ENCODE results near the gene BST1. TPM values are rescaled to one million over a fixed set of nuclear protein-coding genes. Genes with fewer than 3 reads are reported as not detected.

BST1 gene
- total and polyA plus RNA-seq, 4 donors, result 4.6 to 18.5 (median 11.5) TPM

DNA sequence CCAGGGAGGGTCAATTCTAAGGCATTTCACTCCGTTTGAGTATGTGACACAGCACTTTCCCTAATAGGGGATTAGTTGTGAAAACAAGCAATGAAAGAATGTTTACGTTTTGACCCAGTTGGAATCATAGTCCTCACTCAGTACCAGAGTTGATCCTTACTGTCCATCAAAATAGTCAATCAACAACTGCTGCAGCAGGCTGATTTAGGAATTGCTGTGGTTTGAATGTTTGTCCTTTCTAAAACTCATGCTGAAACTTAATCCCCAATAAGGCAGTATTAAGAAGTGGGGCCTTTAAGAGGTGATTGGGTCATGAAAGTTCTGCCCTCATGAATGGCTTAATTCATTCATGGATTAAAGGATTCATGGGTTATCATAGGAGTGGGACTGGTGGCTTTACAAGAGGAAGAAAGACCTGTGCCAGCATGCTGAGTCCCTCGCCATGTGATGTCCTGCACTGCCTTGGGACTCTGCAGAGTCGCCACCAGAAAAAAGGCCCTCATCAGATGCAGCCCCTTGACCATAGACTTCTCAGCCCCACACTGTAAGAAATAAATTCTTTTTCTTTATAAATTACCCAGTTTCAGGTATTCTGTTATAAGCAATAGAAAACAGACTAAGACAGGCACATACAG lies 44.6 kb upstream of the BST1 start:
- no peaks in the 10 kb centered on the region for H3K27me3 ChIP-seq (ENCODE audit: control insufficient read depth in 1 of 2, insufficient read depth in 2 of 2, low read length in 1 of 2)
- H3K27ac ChIP-seq (ENCODE audit: low read depth in 1 of 2, low read length in 2 of 2), result no peak overlapping the region
- 55% methylated on average over 4 of the region's 4 CpGs for WGBS, 2 donors
- intact Hi-C loops (cut with DNase I), result no loop called here
- H3K4me1 ChIP-seq (ENCODE audit: control insufficient read depth in 1 of 2, insufficient read depth in 2 of 2, low read length in 2 of 2), result peaks cover 0 to 3% of the 10 kb centered on the region in 2 donors
- no peaks in the 10 kb centered on the region for H3K36me3 ChIP-seq (ENCODE audit: control insufficient read depth in 1 of 2, insufficient read depth in 2 of 2, low read length in 1 of 2)
- DNase-seq (no peak), ATAC-seq (ENCODE audit: low FRiP score) (no peak)
- no peaks in the 10 kb centered on the region for H3K9me3 ChIP-seq (ENCODE audit: control insufficient read depth, low read length)
- no peak overlapping the region for H3K4me3 ChIP-seq (ENCODE audit: low read length in 2 of 2)

DNA sequence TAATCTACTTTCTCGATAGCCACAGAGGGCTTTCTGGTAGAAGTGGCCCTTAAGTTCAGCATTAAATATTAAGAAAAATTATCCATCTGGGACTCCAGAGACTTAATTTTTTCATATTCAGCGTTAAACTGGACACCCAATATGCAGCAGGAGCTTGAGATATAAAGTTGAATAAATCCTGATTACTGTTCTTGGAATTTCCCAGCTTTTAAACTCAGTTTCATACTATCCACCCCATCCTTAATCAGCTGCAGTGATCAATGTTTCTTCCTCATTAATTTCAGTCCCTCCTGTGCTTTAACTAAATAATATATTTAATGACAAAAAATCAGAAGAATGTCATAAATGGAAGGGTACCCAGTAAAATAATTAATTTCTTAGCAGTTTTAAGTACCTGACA lies 44.1 kb upstream of the BST1 start:
- Histone ChIP-seq H3K4me3 (ENCODE audit: low read length in 2 of 2) (no peak overlapping the region), H3K9me3 (ENCODE audit: control insufficient read depth, low read length) (no peaks in the 10 kb centered on the region), H3K27me3 (ENCODE audit: control insufficient read depth in 1 of 2, insufficient read depth in 2 of 2, low read length in 1 of 2) (no peaks in the 10 kb centered on the region), H3K27ac (ENCODE audit: low read depth in 1 of 2, low read length in 2 of 2) (no peak overlapping the region), H3K4me1 (ENCODE audit: control insufficient read depth in 1 of 2, insufficient read depth in 2 of 2, low read length in 2 of 2) (peaks cover 0 to under 1% of the 10 kb centered on the region in 2 donors), H3K36me3 (ENCODE audit: control insufficient read depth in 1 of 2, insufficient read depth in 2 of 2, low read length in 1 of 2) (no peaks in the 10 kb centered on the region)
- 84 to 88% methylated on average over 2 of the region's 2 CpGs for WGBS, 2 donors
- intact Hi-C loops (cut with DNase I), result no loop called here
- ATAC-seq (ENCODE audit: low FRiP score) (no peak), DNase-seq (no peak)

DNA sequence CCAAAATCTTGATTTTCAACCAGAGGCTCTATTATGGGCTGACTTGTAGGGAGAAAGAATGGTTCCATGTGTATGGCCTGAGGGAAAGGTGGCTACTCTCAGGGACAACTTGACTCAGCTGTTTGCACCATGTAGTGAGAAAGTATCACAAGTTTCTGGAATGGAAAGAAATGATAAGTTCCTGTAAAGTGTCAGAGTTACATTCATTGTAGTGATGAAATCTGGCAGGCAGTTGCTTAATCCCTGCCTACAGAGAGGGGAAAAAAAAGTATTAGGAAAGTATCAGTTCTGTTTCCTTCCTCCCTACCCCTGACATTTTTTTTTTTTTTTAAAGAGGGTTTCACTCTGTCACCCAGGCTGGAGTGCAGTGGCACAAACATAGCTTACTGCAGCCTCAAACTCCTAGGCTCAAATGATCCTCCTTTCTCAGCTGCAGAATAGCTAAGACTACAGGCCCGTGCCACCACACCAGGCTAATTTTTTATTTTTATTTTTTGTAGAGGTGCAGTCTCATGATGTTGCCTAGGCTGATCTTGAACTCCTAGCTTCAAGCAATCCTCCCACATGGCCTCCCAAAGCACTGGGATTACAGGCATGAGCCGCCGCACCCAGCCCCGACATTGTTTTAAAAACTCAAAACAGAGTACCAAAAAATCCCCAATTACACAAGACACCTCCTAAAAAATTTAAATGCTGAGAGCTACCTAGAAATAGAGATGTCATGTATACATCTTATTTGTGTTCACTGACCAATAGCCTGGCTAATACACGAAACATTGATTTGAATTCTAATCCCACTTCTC lies 42.9 kb upstream of the BST1 start:
- 88 to 93% methylated on average over 5 of the region's 5 CpGs for WGBS, 2 donors
- Histone ChIP-seq H3K4me1 (ENCODE audit: control insufficient read depth in 1 of 2, insufficient read depth in 2 of 2, low read length in 2 of 2) (no peaks in the 10 kb centered on the region), H3K4me3 (ENCODE audit: low read length in 2 of 2) (no peak overlapping the region), H3K27ac (ENCODE audit: low read depth in 1 of 2, low read length in 2 of 2) (no peak overlapping the region), H3K36me3 (ENCODE audit: control insufficient read depth in 1 of 2, insufficient read depth in 2 of 2, low read length in 1 of 2) (no peaks in the 10 kb centered on the region), H3K9me3 (ENCODE audit: control insufficient read depth, low read length) (no peaks in the 10 kb centered on the region), H3K27me3 (ENCODE audit: control insufficient read depth in 1 of 2, insufficient read depth in 2 of 2, low read length in 1 of 2) (no peaks in the 10 kb centered on the region)
- intact Hi-C loops (cut with DNase I), result no loop called here
- ATAC-seq (ENCODE audit: low FRiP score) (no peak), DNase-seq (no peak)

DNA sequence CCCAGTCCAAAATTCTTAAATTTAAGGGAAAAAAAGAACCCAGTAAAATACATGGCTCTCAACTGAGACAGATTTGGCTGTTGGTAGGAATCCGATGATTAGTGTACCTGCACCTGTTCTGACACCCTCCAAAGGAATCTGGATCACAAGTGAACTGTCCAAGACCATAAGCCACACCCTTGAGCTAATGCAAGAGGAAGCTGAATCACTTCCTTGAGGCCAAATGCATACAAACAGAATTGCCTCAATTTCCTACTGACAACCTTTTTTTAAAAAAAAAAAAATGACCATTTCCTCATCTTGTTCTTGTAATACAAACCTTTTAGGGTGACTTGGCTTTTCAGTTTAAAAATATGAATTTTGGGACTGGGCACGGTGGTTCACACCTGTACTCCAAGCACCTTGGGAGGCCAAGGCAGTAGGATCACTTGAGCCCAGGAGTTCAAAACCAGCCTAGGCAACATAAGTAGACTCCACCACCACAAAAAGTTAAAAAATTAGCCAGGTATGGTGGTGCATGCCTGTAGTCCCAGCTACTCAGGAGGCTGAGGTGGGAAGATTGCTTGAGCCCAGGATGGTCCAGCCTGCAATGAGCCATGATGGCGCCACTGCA lies 37.0 kb upstream of the BST1 start:
- ATAC-seq (ENCODE audit: low FRiP score), result no peak
- intact Hi-C loops (cut with DNase I), result no loop called here
- H3K27me3 ChIP-seq (ENCODE audit: control insufficient read depth in 1 of 2, insufficient read depth in 2 of 2, low read length in 1 of 2), result no peaks in the 10 kb centered on the region
- no peaks in the 10 kb centered on the region for H3K4me1 ChIP-seq (ENCODE audit: control insufficient read depth in 1 of 2, insufficient read depth in 2 of 2, low read length in 2 of 2)
- no peaks in the 10 kb centered on the region for H3K36me3 ChIP-seq (ENCODE audit: control insufficient read depth in 1 of 2, insufficient read depth in 2 of 2, low read length in 1 of 2)
- WGBS, 2 donors, result 93 to 94% methylated on average over 3 of the region's 3 CpGs
- H3K4me3 ChIP-seq (ENCODE audit: low read length in 2 of 2), result no peak overlapping the region
- DNase-seq, result no peak
- H3K9me3 ChIP-seq (ENCODE audit: control insufficient read depth, low read length), result no peaks in the 10 kb centered on the region
- no peak overlapping the region for H3K27ac ChIP-seq (ENCODE audit: low read depth in 1 of 2, low read length in 2 of 2)

DNA sequence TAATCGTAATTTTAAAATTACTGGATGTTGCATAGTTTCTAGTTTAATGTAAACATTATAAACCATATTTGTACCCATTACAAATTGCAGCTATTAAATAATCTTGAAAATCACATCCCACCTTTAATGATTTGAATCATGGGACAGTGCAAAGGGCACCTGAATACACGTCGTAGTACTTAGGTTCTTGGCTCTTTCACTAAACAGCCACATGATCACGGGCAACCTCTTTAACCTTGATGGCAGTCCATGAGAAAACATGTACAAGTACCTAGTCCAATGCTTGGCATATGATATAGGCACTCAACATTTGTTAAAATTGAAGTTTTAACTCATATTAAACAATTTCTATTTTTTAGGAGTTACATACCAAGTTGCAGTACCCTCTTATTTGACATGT lies 35.9 kb upstream of the BST1 start:
- Histone ChIP-seq H3K4me1 (ENCODE audit: control insufficient read depth in 1 of 2, insufficient read depth in 2 of 2, low read length in 2 of 2) (no peaks in the 10 kb centered on the region), H3K9me3 (ENCODE audit: control insufficient read depth, low read length) (no peaks in the 10 kb centered on the region), H3K27ac (ENCODE audit: low read depth in 1 of 2, low read length in 2 of 2) (no peak overlapping the region), H3K27me3 (ENCODE audit: control insufficient read depth in 1 of 2, insufficient read depth in 2 of 2, low read length in 1 of 2) (no peaks in the 10 kb centered on the region), H3K4me3 (ENCODE audit: low read length in 2 of 2) (no peak overlapping the region), H3K36me3 (ENCODE audit: control insufficient read depth in 1 of 2, insufficient read depth in 2 of 2, low read length in 1 of 2) (no peaks in the 10 kb centered on the region)
- 92 to 96% methylated on average over 4 of the region's 4 CpGs for WGBS, 2 donors
- DNase-seq, result no peak
- intact Hi-C loops (cut with DNase I), result no loop called here
- no peak for ATAC-seq (ENCODE audit: low FRiP score)

DNA sequence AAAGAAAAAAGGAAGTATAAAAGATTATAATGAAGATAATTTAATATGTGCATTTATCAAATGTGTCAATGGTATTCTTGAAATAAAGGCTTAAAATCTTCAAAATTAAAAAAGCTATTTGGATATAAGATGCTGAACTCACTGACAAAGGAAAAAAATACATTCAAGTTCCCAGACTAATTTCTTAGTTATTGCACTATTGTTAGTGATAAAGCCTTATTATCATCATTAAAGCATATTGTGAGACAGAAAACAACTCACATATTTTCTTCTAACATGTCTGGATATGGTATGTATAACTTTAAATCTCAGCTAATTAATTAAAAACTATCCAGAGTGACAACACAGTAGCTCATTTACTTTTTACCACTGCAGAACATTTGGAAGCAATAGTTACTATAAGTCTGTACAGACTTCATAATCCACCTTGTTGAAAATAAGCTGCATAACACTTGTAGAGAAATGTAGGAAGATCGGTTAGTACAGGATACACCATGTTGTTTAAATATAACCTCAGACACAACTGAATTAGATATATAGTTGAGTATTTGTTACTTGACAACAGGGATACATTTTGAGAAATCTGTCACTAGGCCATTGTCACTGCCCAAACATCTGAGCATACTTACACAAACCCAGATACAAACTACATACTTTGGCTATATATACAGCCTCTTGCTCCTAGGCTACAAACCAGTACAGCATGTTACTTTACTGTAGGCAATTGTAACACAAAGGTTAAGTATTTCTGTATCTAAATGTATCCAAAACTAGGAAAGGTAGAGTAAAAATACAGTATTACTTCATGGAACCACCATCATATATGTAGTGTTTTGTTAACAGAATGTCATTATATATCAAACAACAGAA lies 34.1 kb upstream of the BST1 start:
- H3K9me3 ChIP-seq (ENCODE audit: control insufficient read depth, low read length), result no peaks in the 10 kb centered on the region
- DNase-seq (no peak), ATAC-seq (ENCODE audit: low FRiP score) (no peak)
- H3K4me1 ChIP-seq (ENCODE audit: control insufficient read depth in 1 of 2, insufficient read depth in 2 of 2, low read length in 2 of 2), result no peaks in the 10 kb centered on the region
- intact Hi-C loops (cut with DNase I), result no loop called here
- no peak overlapping the region for H3K4me3 ChIP-seq (ENCODE audit: low read length in 2 of 2)
- H3K27ac ChIP-seq (ENCODE audit: low read depth in 1 of 2, low read length in 2 of 2), result no peak overlapping the region
- H3K27me3 ChIP-seq (ENCODE audit: control insufficient read depth in 1 of 2, insufficient read depth in 2 of 2, low read length in 1 of 2), result no peaks in the 10 kb centered on the region
- H3K36me3 ChIP-seq (ENCODE audit: control insufficient read depth in 1 of 2, insufficient read depth in 2 of 2, low read length in 1 of 2), result no peaks in the 10 kb centered on the region
- WGBS, 2 donors, result 58 to 60% methylated on average over 1 of the region's 1 CpG

DNA sequence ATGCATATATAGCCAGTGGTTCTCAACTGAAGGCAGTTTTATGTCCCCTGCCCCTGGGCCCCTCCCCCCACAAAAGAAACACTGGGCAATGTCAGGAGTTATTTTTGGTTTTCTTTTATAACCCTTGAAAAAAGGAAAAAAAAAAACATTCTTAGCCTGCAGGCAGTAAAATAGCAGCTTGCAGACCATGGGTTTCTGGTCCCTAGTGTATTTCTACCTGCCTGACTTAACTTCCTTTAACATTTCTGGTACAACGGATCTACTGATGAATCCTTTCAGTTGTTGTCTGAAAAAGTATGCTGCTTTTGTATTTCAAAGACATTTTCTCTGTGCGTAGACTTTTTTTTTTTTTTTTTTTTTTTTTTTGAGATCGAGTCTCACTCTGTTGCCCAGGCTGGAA lies 32.3 kb upstream of the BST1 start:
- Histone ChIP-seq H3K4me3 (ENCODE audit: low read length in 2 of 2) (no peak overlapping the region), H3K4me1 (ENCODE audit: control insufficient read depth in 1 of 2, insufficient read depth in 2 of 2, low read length in 2 of 2) (no peaks in the 10 kb centered on the region), H3K36me3 (ENCODE audit: control insufficient read depth in 1 of 2, insufficient read depth in 2 of 2, low read length in 1 of 2) (no peaks in the 10 kb centered on the region), H3K27me3 (ENCODE audit: control insufficient read depth in 1 of 2, insufficient read depth in 2 of 2, low read length in 1 of 2) (no peaks in the 10 kb centered on the region), H3K27ac (ENCODE audit: low read depth in 1 of 2, low read length in 2 of 2) (no peak overlapping the region), H3K9me3 (ENCODE audit: control insufficient read depth, low read length) (no peaks in the 10 kb centered on the region)
- 18 to 44% methylated on average over 2 to 3 of the region's 3 CpGs for WGBS, 2 donors
- intact Hi-C loops (cut with DNase I), result no loop called here
- no peak for ATAC-seq (ENCODE audit: low FRiP score)
- DNase-seq, result no peak

DNA sequence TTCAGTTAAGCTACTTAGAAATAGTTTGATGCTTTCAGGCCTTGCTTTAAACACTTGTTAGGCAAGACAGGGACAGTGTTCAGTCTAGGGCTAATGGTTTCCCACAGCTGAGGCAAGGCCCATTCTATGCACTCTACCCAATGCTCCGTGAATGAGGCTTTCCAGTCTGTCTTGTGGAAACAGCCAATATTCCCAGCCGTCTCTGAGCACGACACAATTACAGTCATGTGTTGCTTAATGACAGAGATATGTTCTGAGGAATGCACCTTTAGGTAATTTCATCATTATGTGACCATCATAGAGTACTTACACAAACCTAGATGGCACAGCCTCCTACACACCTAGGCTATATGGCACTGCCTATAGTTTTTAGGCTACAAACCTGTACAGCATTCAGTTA lies 30.8 kb upstream of the BST1 start:
- no peak for ATAC-seq (ENCODE audit: low FRiP score)
- no peaks in the 10 kb centered on the region for H3K27me3 ChIP-seq (ENCODE audit: control insufficient read depth in 1 of 2, insufficient read depth in 2 of 2, low read length in 1 of 2)
- H3K9me3 ChIP-seq (ENCODE audit: control insufficient read depth, low read length), result no peaks in the 10 kb centered on the region
- 91 to 97% methylated on average over 3 of the region's 3 CpGs for WGBS, 2 donors
- H3K27ac ChIP-seq (ENCODE audit: low read depth in 1 of 2, low read length in 2 of 2), result no peak overlapping the region
- H3K4me1 ChIP-seq (ENCODE audit: control insufficient read depth in 1 of 2, insufficient read depth in 2 of 2, low read length in 2 of 2), result no peaks in the 10 kb centered on the region
- H3K36me3 ChIP-seq (ENCODE audit: control insufficient read depth in 1 of 2, insufficient read depth in 2 of 2, low read length in 1 of 2), result no peaks in the 10 kb centered on the region
- DNase-seq, result no peak
- no peak overlapping the region for H3K4me3 ChIP-seq (ENCODE audit: low read length in 2 of 2)
- intact Hi-C loops (cut with DNase I), result no loop called here
